Breast epithelium (tissue), 3 donors: ENCODE data around the gene MKNK1.

ENCODE experiments used
- POLR2A ChIP-seq: fragments of 450-650 bp; IDR thresholded peaks from one replicate; pipeline ENCODE4 v1.6.1; 2016; ENCODE audit warnings: antibody characterized with exemption, mild to moderate bottlenecking, moderate library complexity
- TF ChIP-seq, protein P1 (sequence below), 3 donors: fragments of 450-650 bp; IDR thresholded peaks; one replicate each; pipeline ENCODE4 v1.5.1; 2016 to 2017; ENCODE audit warnings: antibody characterized with exemption in 3 of 3, mild to moderate bottlenecking in 3 of 3, moderate library complexity in 3 of 3

DNA sequence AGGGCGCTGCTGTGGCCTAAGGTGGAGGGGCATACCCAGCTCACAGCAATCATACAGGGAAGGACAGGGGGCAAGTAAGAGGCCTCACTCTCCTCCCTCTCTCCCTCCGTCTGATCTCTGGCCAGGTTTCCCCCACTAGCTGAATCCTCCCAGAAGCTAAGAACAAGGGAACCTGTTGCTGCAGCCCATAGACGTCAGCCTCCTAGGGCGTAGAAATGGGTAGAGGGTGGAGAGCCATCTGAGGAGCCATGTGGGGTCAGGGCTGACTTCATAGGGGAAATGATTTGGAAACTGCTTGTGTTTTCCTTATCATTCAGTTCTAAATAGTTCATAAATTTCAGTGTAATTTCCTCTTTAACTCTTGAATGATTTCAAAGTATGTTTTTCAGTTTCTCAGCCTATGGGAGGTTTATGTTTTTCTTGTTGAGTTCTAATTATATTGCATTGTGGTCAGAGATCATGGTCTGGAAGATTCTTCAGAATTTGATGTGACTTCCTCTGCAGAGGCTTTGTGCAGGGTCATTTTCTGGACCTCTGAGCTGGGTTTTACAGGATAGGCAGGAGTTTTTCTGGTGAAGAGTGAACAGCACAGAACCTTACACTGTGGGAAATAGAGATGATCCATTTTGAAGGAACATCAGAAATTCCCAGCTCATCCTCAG is 14.8 kb upstream of the MKNK1 start:
- TF ChIP-seq, protein P1, sequence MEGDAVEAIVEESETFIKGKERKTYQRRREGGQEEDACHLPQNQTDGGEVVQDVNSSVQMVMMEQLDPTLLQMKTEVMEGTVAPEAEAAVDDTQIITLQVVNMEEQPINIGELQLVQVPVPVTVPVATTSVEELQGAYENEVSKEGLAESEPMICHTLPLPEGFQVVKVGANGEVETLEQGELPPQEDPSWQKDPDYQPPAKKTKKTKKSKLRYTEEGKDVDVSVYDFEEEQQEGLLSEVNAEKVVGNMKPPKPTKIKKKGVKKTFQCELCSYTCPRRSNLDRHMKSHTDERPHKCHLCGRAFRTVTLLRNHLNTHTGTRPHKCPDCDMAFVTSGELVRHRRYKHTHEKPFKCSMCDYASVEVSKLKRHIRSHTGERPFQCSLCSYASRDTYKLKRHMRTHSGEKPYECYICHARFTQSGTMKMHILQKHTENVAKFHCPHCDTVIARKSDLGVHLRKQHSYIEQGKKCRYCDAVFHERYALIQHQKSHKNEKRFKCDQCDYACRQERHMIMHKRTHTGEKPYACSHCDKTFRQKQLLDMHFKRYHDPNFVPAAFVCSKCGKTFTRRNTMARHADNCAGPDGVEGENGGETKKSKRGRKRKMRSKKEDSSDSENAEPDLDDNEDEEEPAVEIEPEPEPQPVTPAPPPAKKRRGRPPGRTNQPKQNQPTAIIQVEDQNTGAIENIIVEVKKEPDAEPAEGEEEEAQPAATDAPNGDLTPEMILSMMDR (IDR thresholded peaks at IDR 0.05) = no peak
- no peak for TF ChIP-seq POLR2A
